Right atrium auricular region (tissue), 2 donors: ENCODE results near the gene ZNF181. TPM values are rescaled to one million over a fixed set of nuclear protein-coding genes. Genes with fewer than 3 reads are reported as not detected.
A peak's percentile ranks its signal among the peaks of the same experiment; 100 is the strongest.

Source experiments
- DNase-seq: peaks from one replicate; pipeline ENCODE4 v3.0.0-alpha.2; 2019; ENCODE audit warnings: low spot score
- H3K27ac ChIP-seq, 2 donors: fragments of 200-600 bp; sonication (generic); 1 replicate in 1 of 2; 2 replicates in 1 of 2; pipeline ENCODE4 v1.5.1; 2016 to 2019
- H3K27me3 ChIP-seq, 2 donors: fragments of 200-600 bp; sonication (generic); one replicate each; pipeline versions ENCODE4 v1.5.1 to v1.6.0; 2017 to 2019
- H3K36me3 ChIP-seq: fragments of 200-600 bp; sonication (generic); one replicate; pipeline ENCODE4 v1.5.1; 2016
- H3K4me1 ChIP-seq, 2 donors: fragments of 200-600 bp; sonication (generic); one replicate each; pipeline versions ENCODE4 v1.5.1 to v1.6.0; 2017 to 2019
- H3K4me3 ChIP-seq, 2 donors: fragments of 200-600 bp; sonication (generic); 1 replicate in 1 of 2; 2 replicates in 1 of 2; pipeline ENCODE4 v1.5.1; 2017 to 2019; ENCODE audit warnings: mild to moderate bottlenecking in 1 of 2, moderate library complexity in 1 of 2
- H3K9me3 ChIP-seq, 2 donors: fragments of 200-600 bp; sonication (generic); one replicate each; pipeline ENCODE4 v1.5.1; 2019
- total RNA-seq, 2 donors: library from RNA; depleted of rRNA; stranded (reverse); fragments of >200 nt; gene quantifications; one replicate each; pipeline ENCODE4 v1.1.0, GENCODE V29; 2016
- TF ChIP-seq, protein P1 (sequence below), 2 donors: fragments of 200-600 bp; sonication (generic); IDR thresholded peaks; one replicate each; pipeline ENCODE4 v1.5.1; 2019; ENCODE audit warnings: antibody characterized with exemption in 2 of 2

ZNF181 gene
- total RNA-seq, 2 donors from 2014 or later = 20.1 to 50.1 TPM

GRCh38 chr19:34715357-34715756, 18.7 kb upstream of the ZNF181 start:
- DNase-seq = no peak
- H3K4me1 ChIP-seq = no peaks in the 10 kb centered on the region
- no peaks in the 10 kb centered on the region for H3K36me3 ChIP-seq
- TF ChIP-seq, protein P1, sequence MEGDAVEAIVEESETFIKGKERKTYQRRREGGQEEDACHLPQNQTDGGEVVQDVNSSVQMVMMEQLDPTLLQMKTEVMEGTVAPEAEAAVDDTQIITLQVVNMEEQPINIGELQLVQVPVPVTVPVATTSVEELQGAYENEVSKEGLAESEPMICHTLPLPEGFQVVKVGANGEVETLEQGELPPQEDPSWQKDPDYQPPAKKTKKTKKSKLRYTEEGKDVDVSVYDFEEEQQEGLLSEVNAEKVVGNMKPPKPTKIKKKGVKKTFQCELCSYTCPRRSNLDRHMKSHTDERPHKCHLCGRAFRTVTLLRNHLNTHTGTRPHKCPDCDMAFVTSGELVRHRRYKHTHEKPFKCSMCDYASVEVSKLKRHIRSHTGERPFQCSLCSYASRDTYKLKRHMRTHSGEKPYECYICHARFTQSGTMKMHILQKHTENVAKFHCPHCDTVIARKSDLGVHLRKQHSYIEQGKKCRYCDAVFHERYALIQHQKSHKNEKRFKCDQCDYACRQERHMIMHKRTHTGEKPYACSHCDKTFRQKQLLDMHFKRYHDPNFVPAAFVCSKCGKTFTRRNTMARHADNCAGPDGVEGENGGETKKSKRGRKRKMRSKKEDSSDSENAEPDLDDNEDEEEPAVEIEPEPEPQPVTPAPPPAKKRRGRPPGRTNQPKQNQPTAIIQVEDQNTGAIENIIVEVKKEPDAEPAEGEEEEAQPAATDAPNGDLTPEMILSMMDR (IDR thresholded peaks at IDR 0.05) = no peak
- H3K9me3 ChIP-seq = peaks cover 0 to 4% of the 10 kb centered on the region in 2 donors
- H3K27me3 ChIP-seq = no peaks in the 10 kb centered on the region
- no peak overlapping the region for H3K4me3 ChIP-seq
- H3K27ac ChIP-seq = no peak overlapping the region

DNA sequence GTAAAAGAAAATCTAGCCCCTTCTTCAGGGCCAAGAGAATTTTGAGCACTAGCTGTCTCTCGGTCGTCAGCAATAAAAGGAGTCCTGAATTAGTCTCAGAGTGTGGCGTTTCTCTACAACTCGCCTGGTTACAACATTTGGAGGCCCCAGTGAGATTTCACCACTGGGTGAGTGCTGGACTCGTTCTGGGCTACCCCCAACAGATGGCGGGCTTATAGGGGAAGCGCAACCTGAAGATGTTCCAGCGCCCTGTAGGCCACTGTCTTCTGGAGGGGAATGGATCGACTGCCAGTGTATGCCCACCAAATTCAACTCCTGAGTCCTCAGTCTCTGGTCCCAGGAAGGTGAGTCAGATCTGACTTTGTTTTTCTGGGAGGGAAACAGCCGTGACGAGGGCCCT, 11.7 kb upstream of the ZNF181 start:
- no peak overlapping the region for H3K4me3 ChIP-seq
- DNase-seq = no peak
- H3K36me3 ChIP-seq = no peaks in the 10 kb centered on the region
- TF ChIP-seq, protein P1 (IDR thresholded peaks at IDR 0.05) = no peak
- H3K9me3 ChIP-seq = no peaks in the 10 kb centered on the region
- no peaks in the 10 kb centered on the region for H3K27me3 ChIP-seq
- H3K4me1 ChIP-seq = no peaks in the 10 kb centered on the region
- H3K27ac ChIP-seq = no peak overlapping the region

DNA sequence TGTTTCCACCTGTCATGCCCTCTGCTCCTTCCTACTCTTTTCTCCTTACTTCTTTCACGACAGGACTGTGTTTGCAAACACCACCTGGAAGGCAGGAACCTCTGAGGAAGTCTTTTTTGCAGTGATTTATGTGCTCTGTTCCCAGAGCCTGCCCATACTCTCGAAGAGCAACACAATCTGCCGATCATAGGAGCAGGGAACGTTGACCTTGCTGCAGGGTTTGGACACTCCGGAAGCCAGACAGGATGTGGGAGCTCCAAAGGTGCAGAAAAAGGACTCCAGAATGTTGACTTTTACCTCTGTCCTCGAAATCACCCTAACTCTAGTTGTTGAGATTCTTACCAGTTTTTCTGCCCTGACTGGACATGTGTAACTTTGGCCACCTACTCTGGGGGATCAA, 8.6 kb upstream of the ZNF181 start:
- DNase-seq = no peak
- H3K36me3 ChIP-seq = no peaks in the 10 kb centered on the region
- H3K27ac ChIP-seq = no peak overlapping the region
- TF ChIP-seq, protein P1 (IDR thresholded peaks at IDR 0.05) = no peak
- no peaks in the 10 kb centered on the region for H3K4me1 ChIP-seq
- H3K4me3 ChIP-seq = no peak overlapping the region
- H3K9me3 ChIP-seq = no peaks in the 10 kb centered on the region
- no peaks in the 10 kb centered on the region for H3K27me3 ChIP-seq

DNA sequence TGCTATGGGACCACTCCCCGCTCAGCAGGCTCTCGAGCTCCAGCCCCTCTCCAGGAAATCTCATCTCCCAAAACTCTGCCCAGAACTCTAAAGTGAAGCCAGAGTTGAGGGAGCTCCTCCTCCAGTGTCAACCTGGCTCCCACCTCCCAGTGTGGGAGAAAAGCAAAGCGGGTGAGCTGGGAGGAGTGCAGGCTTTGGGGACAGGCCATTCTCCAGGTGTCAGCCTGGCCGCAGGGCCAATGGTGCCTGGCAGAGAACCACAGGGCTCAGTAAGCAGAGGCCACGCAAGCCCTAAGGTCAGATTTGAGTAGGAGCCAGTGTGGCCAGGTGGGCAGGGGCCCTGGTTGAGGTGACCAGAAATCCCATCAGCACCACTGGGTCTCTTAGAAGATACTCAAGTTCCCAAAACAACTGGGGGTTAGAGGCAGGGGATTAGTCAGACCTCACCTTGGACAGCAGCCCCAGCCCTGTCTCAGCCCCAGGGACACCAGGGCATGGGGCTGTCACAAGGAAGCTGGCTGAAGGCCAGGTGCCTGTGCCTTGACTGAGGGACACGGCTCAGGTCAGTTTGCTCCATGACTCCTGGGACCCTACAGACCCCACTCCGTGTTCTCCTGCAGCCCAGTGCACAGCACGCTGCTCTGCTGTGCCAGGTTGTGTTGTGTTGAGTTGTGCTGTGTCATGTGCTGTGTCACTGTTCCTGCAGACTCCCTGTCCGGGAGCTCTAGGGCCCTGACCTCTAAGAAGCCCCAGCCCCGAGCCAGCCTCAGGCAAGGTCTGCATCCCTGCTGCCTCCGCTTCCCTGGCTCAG, 2.8 kb upstream of the ZNF181 start:
- Histone ChIP-seq H3K4me3 (no peak overlapping the region), H3K27ac (peak overlapping the region in 1 of 2 donors; percentile 35), H3K9me3 (no peaks in the 10 kb centered on the region), H3K27me3 (no peaks in the 10 kb centered on the region), H3K4me1 (peaks cover 0 to 30% of the 10 kb centered on the region in 2 donors), H3K36me3 (no peaks in the 10 kb centered on the region)
- TF ChIP-seq, protein P1 (IDR thresholded peaks at IDR 0.05) = no peak
- no peak for DNase-seq

- Histone ChIP-seq H3K4me1 (peaks cover 0 to 36% of the 10 kb centered on the region in 2 donors), H3K27ac (peak overlapping the region in 1 of 2 donors; percentile 99), H3K9me3 (no peaks in the 10 kb centered on the region), H3K27me3 (no peaks in the 10 kb centered on the region), H3K36me3 (no peaks in the 10 kb centered on the region), H3K4me3 (no peak overlapping the region)
- DNase-seq = no peak
- TF ChIP-seq, protein P1 (IDR thresholded peaks at IDR 0.05) = no peak
These were observed 2.1 kb upstream of the ZNF181 start for GRCh38 chr19:34731964-34732363.
